ENCODE results near the gene PRKCH.

Gene PRKCH

GRCh38 chr14:61467296-61467695 lies 145.9 kb downstream of the PRKCH start:
- no peak for ATAC-seq

GRCh38 chr14:61468063-61468825 lies 146.9 kb downstream of the PRKCH start:
- ATAC-seq, result no peak

More at GRCh38 chr14:61467296-61467695, 145.9 kb downstream of the PRKCH start:
- TF ChIP-seq OSR1 (CRISPR knock-in tag; IDR thresholded peaks at IDR 0.05), result no peak
- TF ChIP-seq GLIS3 (CRISPR knock-in tag; IDR thresholded peaks at IDR 0.05), result no peak
- TF ChIP-seq SNAI2 (CRISPR knock-in tag; IDR thresholded peaks at IDR 0.05), result no peak
- no peak for TF ChIP-seq ZC3H10 (CRISPR knock-in tag; IDR thresholded peaks at IDR 0.05)
- TF ChIP-seq ZNF70 (CRISPR knock-in tag; IDR thresholded peaks at IDR 0.05), result no peak
- no peak for TF ChIP-seq ESRRG (CRISPR knock-in tag; IDR thresholded peaks at IDR 0.05)
- TF ChIP-seq CSDC2 (CRISPR knock-in tag; IDR thresholded peaks at IDR 0.05), result no peak
- TF ChIP-seq ZNF8 (CRISPR knock-in tag; IDR thresholded peaks at IDR 0.05), result no peak
- TF ChIP-seq PPARA (CRISPR knock-in tag; IDR thresholded peaks at IDR 0.05; ENCODE audit: borderline replicate concordance), result no peak
- no peak for TF ChIP-seq TSHZ2 (CRISPR knock-in tag; IDR thresholded peaks at IDR 0.05)
- no peak for TF ChIP-seq ARNTL (CRISPR knock-in tag; IDR thresholded peaks at IDR 0.05; ENCODE audit: borderline replicate concordance, low read depth)
- TF ChIP-seq ISL1 (CRISPR knock-in tag; IDR thresholded peaks at IDR 0.05), result no peak
- no peak for TF ChIP-seq ZNF565 (CRISPR knock-in tag; conservative IDR thresholded peaks at IDR 0.05; ENCODE audit: low read depth)
- no peak for TF ChIP-seq CSRNP3 (CRISPR knock-in tag; IDR thresholded peaks at IDR 0.05)
- no peak for TF ChIP-seq POU6F1 (CRISPR knock-in tag; IDR thresholded peaks at IDR 0.05; ENCODE audit: borderline replicate concordance, low read depth)

GRCh38 chr14:61469781-61470180 lies 148.4 kb downstream of the PRKCH start:
- no peak for ATAC-seq
- TF ChIP-seq BACH2 (CRISPR knock-in tag; IDR thresholded peaks at IDR 0.05; ENCODE audit: borderline replicate concordance) (no peak), ZNF565 (CRISPR knock-in tag; conservative IDR thresholded peaks at IDR 0.05; ENCODE audit: low read depth) (no peak), CSDC2 (CRISPR knock-in tag; IDR thresholded peaks at IDR 0.05) (no peak)

More at GRCh38 chr14:61468063-61468825, 146.9 kb downstream of the PRKCH start:
- TF ChIP-seq SNAI2 (CRISPR knock-in tag; IDR thresholded peaks at IDR 0.05) (no peak), PPARA (CRISPR knock-in tag; IDR thresholded peaks at IDR 0.05; ENCODE audit: borderline replicate concordance) (no peak)

- peak; percentile 67 for ATAC-seq
- TF ChIP-seq CREB5 (CRISPR knock-in tag; IDR thresholded peaks at IDR 0.05; ENCODE audit: low read depth) (peak; percentile 78), CSRNP3 (CRISPR knock-in tag; IDR thresholded peaks at IDR 0.05) (no peak), ISL1 (CRISPR knock-in tag; IDR thresholded peaks at IDR 0.05) (peak; percentile 96), ZC3H10 (CRISPR knock-in tag; IDR thresholded peaks at IDR 0.05) (no peak), ZFP30 (CRISPR knock-in tag; IDR thresholded peaks at IDR 0.05) (no peak), TCF4 (CRISPR knock-in tag; IDR thresholded peaks at IDR 0.05; ENCODE audit: borderline replicate concordance) (peak; percentile 33; the same call in 1 of the 2 replicates), PATZ1 (CRISPR knock-in tag; IDR thresholded peaks at IDR 0.05; ENCODE audit: borderline replicate concordance) (no peak), ZNF8 (CRISPR knock-in tag; IDR thresholded peaks at IDR 0.05) (peak; percentile 13; the same call in 1 of the 2 replicates), ZNF565 (CRISPR knock-in tag; conservative IDR thresholded peaks at IDR 0.05; ENCODE audit: low read depth) (no peak), PPARA (CRISPR knock-in tag; IDR thresholded peaks at IDR 0.05; ENCODE audit: borderline replicate concordance) (no peak), OSR1 (CRISPR knock-in tag; IDR thresholded peaks at IDR 0.05) (no peak), GLIS3 (CRISPR knock-in tag; IDR thresholded peaks at IDR 0.05) (no peak), RARB (CRISPR knock-in tag; IDR thresholded peaks at IDR 0.05) (no peak)
Observed at GRCh38 chr14:61470261-61470960, 149.0 kb downstream of the PRKCH start.

Measured in SK-N-SH treated with all-trans-retinoic acid at 6 μM for 48 hours (cell line).